H1 (cell line): ENCODE measurements around the gene NEGR1. TPM values are rescaled to one million over a fixed set of nuclear protein-coding genes. Genes with fewer than 3 reads are reported as not detected.

ENCODE experiments used
- CTCF ChIA-PET: fragments of 300-600 bp; sonication (Branson Sonifier 250); formaldehyde crosslinking; loops from one replicate; lab custom pipeline; 2021; ENCODE audit not compliant: partially characterized antibody; lab: Charles Lee
- POLR2A ChIA-PET: fragments of 300-600 bp; sonication (Branson Sonifier 250); formaldehyde crosslinking; loops from one replicate; lab custom pipeline; 2021; ENCODE audit warnings: inconsistent platforms; ENCODE audit not compliant: partially characterized antibody; lab: Charles Lee
- DNase-seq, 2 experiments: peaks; one replicate each; pipeline versions ENCODE4 v3.0.0 to v3.0.0-alpha.2; 2010 to 2022; ENCODE audit warnings: low spot score in 2 of 2, low read depth in 1 of 2, mixed read lengths in 1 of 2
- FAIRE-seq: peaks from 2 replicates; lab custom pipeline; 2011; peaks lifted over from hg19 to GRCh38; lab: Jason Lieb, UNC
- H2AFZ ChIP-seq: 2 replicates; pipeline ENCODE4 v1.8.1; 2012; ENCODE audit warnings: low read length, inconsistent platforms
- H2AK5ac ChIP-seq: 2 replicates; pipeline ENCODE4 v1.6.1; 2013; ENCODE audit warnings: low read depth, low read length
- H2BK120ac ChIP-seq: replicated peaks from 2 replicates; pipeline ENCODE3; 2013; ENCODE audit warnings: low read depth, low read length, inconsistent platforms
- H2BK12ac ChIP-seq: 2 replicates; pipeline ENCODE4 v1.6.1; 2013; ENCODE audit warnings: low read depth, low read length
- H2BK15ac ChIP-seq: 2 replicates; pipeline ENCODE4 v1.6.1; 2013; ENCODE audit warnings: low read length
- H2BK20ac ChIP-seq: 2 replicates; pipeline ENCODE4 v1.6.1; 2013; ENCODE audit warnings: low read length
- H2BK5ac ChIP-seq: 2 replicates; pipeline ENCODE4 v1.6.1; 2013; ENCODE audit warnings: low read depth, low read length
- H3K14ac ChIP-seq: 2 replicates; pipeline ENCODE4 v1.6.1; 2013; ENCODE audit warnings: inconsistent platforms; ENCODE audit not compliant: insufficient read length
- H3K18ac ChIP-seq: 2 replicates; pipeline ENCODE4 v1.6.1; 2013; ENCODE audit warnings: low read length; ENCODE audit errors: extremely low read depth
- H3K23ac ChIP-seq: 2 replicates; pipeline ENCODE4 v1.6.1; 2013; ENCODE audit warnings: inconsistent platforms; ENCODE audit not compliant: insufficient read length
- H3K23me2 ChIP-seq: 2 replicates; pipeline ENCODE4 v1.6.1; 2013; ENCODE audit warnings: low read depth, low read length
- H3K27ac ChIP-seq: 2 replicates; pipeline ENCODE4 v1.6.1; 2011; ENCODE audit warnings: low read depth, low read length, inconsistent platforms
- H3K27me3 ChIP-seq, 4 experiments: replicated peaks in 1 of 4; 1 replicate in 1 of 4; 2 replicates in 3 of 4; pipeline versions ENCODE4 v1.6.1 to v1.8.1; 2011 to 2013; ENCODE audit warnings: low read length in 3 of 4, mild to moderate bottlenecking in 3 of 4, inconsistent platforms in 2 of 4, mixed read lengths in 2 of 4, moderate library complexity in 1 of 4; ENCODE audit not compliant: control insufficient read depth in 3 of 4, insufficient read depth in 3 of 4; ENCODE audit errors: extremely low read depth in 1 of 4
- H3K36me3 ChIP-seq, 4 experiments: 2 replicates each; pipeline versions ENCODE4 v1.6.1 to v1.8.1; 2011 to 2013; ENCODE audit warnings: mild to moderate bottlenecking in 4 of 4, low read length in 3 of 4, moderate library complexity in 2 of 4, control low read depth in 1 of 4, inconsistent platforms in 1 of 4; ENCODE audit not compliant: insufficient read depth in 4 of 4, control insufficient read depth in 2 of 4
- H3K4ac ChIP-seq: replicated peaks from 2 replicates; pipeline ENCODE3; 2013; ENCODE audit warnings: low read length, low read depth, mixed read lengths, inconsistent platforms; ENCODE audit not compliant: insufficient read length
- H3K4me1 ChIP-seq, 4 experiments: replicated peaks in 1 of 4; 1 replicate in 1 of 4; 2 replicates in 3 of 4; pipeline versions ENCODE4 v1.6.1 to v1.8.1; 2011 to 2013; ENCODE audit warnings: low read length in 3 of 4, inconsistent platforms in 2 of 4, mixed read lengths in 1 of 4; ENCODE audit not compliant: insufficient read depth in 4 of 4, control insufficient read depth in 3 of 4
- H3K4me2 ChIP-seq, 2 experiments: 2 replicates each; pipeline versions ENCODE4 v1.6.1 to v1.8.1; 2011 to 2013; ENCODE audit warnings: low read depth in 2 of 2, low read length in 2 of 2, control low read depth in 1 of 2, inconsistent platforms in 1 of 2, mild to moderate bottlenecking in 1 of 2; ENCODE audit not compliant: insufficient read depth in 1 of 2
- H3K4me3 ChIP-seq, 4 experiments: fragments of 200-600, 300-600 bp in 1 of 4; sonication (generic), shearing (Covaris generic), sonication (Bioruptor Twin) in 1 of 4; 2 replicates each; pipeline versions ENCODE4 v1.5.1 to v1.8.1; 2011 to 2016; ENCODE audit warnings: low read length in 4 of 4, low read depth in 3 of 4, control low read depth in 2 of 4, inconsistent platforms in 2 of 4, mild to moderate bottlenecking in 2 of 4, mixed read lengths in 1 of 4, moderate library complexity in 1 of 4; ENCODE audit not compliant: insufficient read depth in 2 of 4; ENCODE audit errors: extremely low read depth in 1 of 4
- H3K56ac ChIP-seq: replicated peaks from 2 replicates; pipeline ENCODE3; 2013; ENCODE audit warnings: low read depth, mild to moderate bottlenecking, mixed read lengths, low read length, inconsistent platforms; ENCODE audit not compliant: insufficient read length
- H3K79me1 ChIP-seq: 2 replicates; pipeline ENCODE4 v1.6.1; 2013; ENCODE audit warnings: low read depth, low read length, control low read depth
- H3K79me2 ChIP-seq, 2 experiments: 2 replicates each; pipeline versions ENCODE4 v1.6.1 to v1.8.1; 2012 to 2013; ENCODE audit warnings: low read length in 2 of 2, mild to moderate bottlenecking in 2 of 2, inconsistent platforms in 1 of 2; ENCODE audit not compliant: insufficient read depth in 2 of 2, control insufficient read depth in 1 of 2
- H3K9ac ChIP-seq, 4 experiments: replicated peaks in 1 of 4; 1 replicate in 1 of 4; 2 replicates in 3 of 4; pipeline versions ENCODE4 v1.6.1 to v1.8.1; 2011 to 2013; ENCODE audit warnings: low read depth in 3 of 4, low read length in 3 of 4, control low read depth in 2 of 4, mild to moderate bottlenecking in 2 of 4, moderate library complexity in 2 of 4, inconsistent platforms in 1 of 4; ENCODE audit errors: extremely low read depth in 1 of 4
- H3K9me3 ChIP-seq, 2 experiments: 2 replicates each; pipeline versions ENCODE4 v1.6.1 to v1.8.1; 2012 to 2013; ENCODE audit warnings: mild to moderate bottlenecking in 2 of 2, moderate library complexity in 2 of 2, control low read depth in 1 of 2, inconsistent platforms in 1 of 2, low read depth in 1 of 2, low read length in 1 of 2, mixed read lengths in 1 of 2; ENCODE audit not compliant: insufficient read depth in 2 of 2
- H4K20me1 ChIP-seq, 2 experiments: replicated peaks in 1 of 2; 2 replicates each; pipeline versions ENCODE3 to v1.8.1; 2011 to 2013; ENCODE audit warnings: inconsistent platforms in 2 of 2, low read length in 2 of 2, mild to moderate bottlenecking in 1 of 2; ENCODE audit not compliant: insufficient read depth in 2 of 2, control insufficient read depth in 1 of 2
- H4K5ac ChIP-seq: 2 replicates; pipeline ENCODE4 v1.6.1; 2013; ENCODE audit warnings: low read length, low read depth, mixed read lengths, inconsistent platforms; ENCODE audit not compliant: insufficient read length
- H4K8ac ChIP-seq: 2 replicates; pipeline ENCODE4 v1.8.0; 2013; ENCODE audit warnings: mild to moderate bottlenecking, moderate library complexity, low read length, inconsistent platforms; ENCODE audit not compliant: insufficient read depth; ENCODE audit errors: extremely low read depth
- H4K91ac ChIP-seq: replicated peaks from 2 replicates; pipeline ENCODE3; 2013; ENCODE audit warnings: low read length, mixed read lengths, inconsistent platforms; ENCODE audit not compliant: insufficient read length
- ASH2L ChIP-seq: fragments of 200-600, 300-600 bp; sonication (generic); IDR thresholded peaks from one replicate; pipeline ENCODE4 v1.7.1; 2017; ENCODE audit warnings: low read length
- EGR1 ChIP-seq: IDR thresholded peaks from 2 replicates; pipeline ENCODE4 v1.6.1; 2011; ENCODE audit warnings: low read depth, low read length, borderline replicate concordance
- EP300 ChIP-seq, 2 experiments: IDR thresholded peaks; 1 replicate in 1 of 2; 2 replicates in 1 of 2; pipeline ENCODE4 v1.6.1; 2011 to 2012; ENCODE audit warnings: low read depth in 2 of 2, low read length in 2 of 2, mild to moderate bottlenecking in 2 of 2, borderline replicate concordance in 1 of 2, inconsistent platforms in 1 of 2, moderate library complexity in 1 of 2
- EZH2 ChIP-seq: fragments of 200-600 bp; sonication (generic); IDR thresholded peaks from 2 replicates; pipeline ENCODE4 v1.7.1; 2012; ENCODE audit warnings: low read depth, mild to moderate bottlenecking, moderate library complexity, low read length, inconsistent platforms; ENCODE audit not compliant: severe bottlenecking
- JUN ChIP-seq: IDR thresholded peaks from 2 replicates; pipeline ENCODE4 v1.6.1; 2011; ENCODE audit warnings: low read depth, mild to moderate bottlenecking, improper control_type of control experiment, low read length
- KDM4A ChIP-seq: IDR thresholded peaks from one replicate; pipeline ENCODE4 v1.7.1; 2012; ENCODE audit warnings: low read depth, mild to moderate bottlenecking, moderate library complexity, low read length, inconsistent platforms; ENCODE audit not compliant: severe bottlenecking
- NRF1 ChIP-seq: IDR thresholded peaks from 2 replicates; pipeline ENCODE4 v1.6.1; 2011; ENCODE audit warnings: mild to moderate bottlenecking, low read depth, low read length, improper control_type of control experiment
- POU5F1 ChIP-seq: IDR thresholded peaks from 2 replicates; pipeline ENCODE4 v1.6.1; 2011; ENCODE audit warnings: low read depth, mild to moderate bottlenecking, low read length, moderate library complexity
- RNF2 ChIP-seq: fragments of 200-900, 300-1000 bp; sonication (generic); IDR thresholded peaks from 2 replicates; pipeline ENCODE4 v1.7.1; 2016; ENCODE audit warnings: borderline replicate concordance, low read depth, mild to moderate bottlenecking, antibody characterized with exemption, low read length; ENCODE audit not compliant: poor library complexity, severe bottlenecking; ENCODE audit errors: missing control alignments
- SAP30 ChIP-seq: fragments of 300-600 bp; sonication (generic); IDR thresholded peaks from 2 replicates; pipeline ENCODE4 v1.7.1; 2012; ENCODE audit warnings: low read length, moderate library complexity, mild to moderate bottlenecking, inconsistent platforms; ENCODE audit not compliant: insufficient read depth, insufficient replicate concordance
- SRF ChIP-seq: IDR thresholded peaks from 2 replicates; pipeline ENCODE4 v1.6.1; 2011; ENCODE audit warnings: mild to moderate bottlenecking, low read depth, low read length, moderate library complexity
- SUZ12 ChIP-seq: fragments of 200-600 bp; sonication (generic); IDR thresholded peaks from 2 replicates; pipeline ENCODE4 v1.6.1; 2012; ENCODE audit warnings: mild to moderate bottlenecking, inconsistent platforms, low read length, moderate library complexity, mixed read lengths
- YY1 ChIP-seq: IDR thresholded peaks from 2 replicates; pipeline ENCODE4 v1.6.1; 2011; ENCODE audit warnings: low read depth, mild to moderate bottlenecking, low read length
- WGBS, 2 experiments: shearing (Covaris generic) in 1 of 2; methylation state at CpG; one replicate each; pipeline versions ENCODE4 v1.1.6 to v1.1.7; 2013 to 2015; ENCODE audit warnings: low lambda C conversion rate in 2 of 2, mixed read lengths in 2 of 2, inconsistent platforms in 1 of 2, low coverage in 1 of 2, missing lambda C conversion rate in 1 of 2; ENCODE audit not compliant: insufficient replicate concordance in 2 of 2, insufficient coverage in 1 of 2, insufficient read length in 1 of 2; ENCODE audit errors: extremely low coverage in 1 of 2, missing lambda C conversion rate in 1 of 2; 5-methylcytosine and 5-hydroxymethylcytosine counted together
- polyA plus RNA-seq, 7 experiments: library from polyadenylated mRNA; depleted of rRNA in 3 of 7; stranded (reverse) in 5 of 7; unstranded in 2 of 7; fragments of >200 nt in 5 of 7; fragments of 200-250 nt in 2 of 7; gene quantifications; 1 replicate in 5 of 7; 2 replicates in 1 of 7; 4 replicates in 1 of 7; pipeline versions ENCODE4 v1.2.1 to v1.2.3, GENCODE V29; 2011 to 2013; ENCODE audit warnings: missing spikeins in 2 of 7, mixed read lengths in 2 of 7
- total RNA-seq: library from RNA; stranded (reverse); fragmentation: NEBNext Ultra II Directional; extraction: Animal tissue kit (Norgen Biotek cat#: 25700); gene quantifications from 2 replicates; pipeline ENCODE4 v1.2.1, GENCODE V29; 2021

The NEGR1 gene
- total and polyA plus RNA-seq, 2 of the 8 experiments (the other 6 are each of a cell fraction or from before 2014, with no cell fraction given) = 0.71 to 1.3 TPM

DNA sequence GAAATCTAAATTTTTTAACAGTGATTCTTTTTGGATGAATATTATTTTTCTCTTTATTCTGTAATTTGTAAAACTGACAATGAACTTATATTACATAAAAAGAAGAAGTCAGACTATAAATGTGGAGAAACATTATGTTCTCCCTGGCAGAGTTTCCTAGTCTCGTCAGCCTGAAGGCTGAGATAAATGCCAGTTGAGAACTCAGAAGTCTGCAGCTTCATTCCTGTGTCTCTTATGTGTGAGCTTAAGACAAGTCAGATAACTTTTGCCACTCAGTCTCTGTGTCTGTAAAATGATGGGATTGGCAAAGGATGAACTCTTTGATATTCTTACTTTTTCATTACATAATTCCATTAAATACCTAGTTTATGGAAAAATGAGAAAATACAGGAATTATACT is 632.7 kb downstream of the NEGR1 start:
- H2AK5ac ChIP-seq = no peak overlapping the region
- H3K23me2 ChIP-seq = no peaks in the 10 kb centered on the region
- DNase-seq (no peak), FAIRE-seq (no peak)
- H2BK15ac ChIP-seq = no peak overlapping the region
- H2BK120ac ChIP-seq = no peak overlapping the region
- H4K20me1 ChIP-seq = no peaks in the 10 kb centered on the region
- H2BK12ac ChIP-seq = no peak overlapping the region
- POLR2A ChIA-PET = no interaction called here
- H4K91ac ChIP-seq = no peak overlapping the region
- H3K36me3 ChIP-seq = no peaks in the 10 kb centered on the region
- no peak overlapping the region for H3K14ac ChIP-seq
- no peak overlapping the region for H2AFZ ChIP-seq
- no peaks in the 10 kb centered on the region for H3K79me2 ChIP-seq
- no peak overlapping the region for H3K4ac ChIP-seq
- H3K27ac ChIP-seq = no peak overlapping the region
- WGBS, 2 experiments = 100% methylated on average over 1 of the region's 1 CpG; no CpG with 5 or more reads in 1 of the 2 experiments
- CTCF ChIA-PET = interaction anchor here (1.2 kb wide), 1 partner anchor 8 kb away, joined by 4 read pairs; no protein-coding TSS in a partner anchor
- H3K27me3 ChIP-seq = no peaks in the 10 kb centered on the region
- H3K4me2 ChIP-seq = no peak overlapping the region
- no peaks in the 10 kb centered on the region for H3K79me1 ChIP-seq
- no peaks in the 10 kb centered on the region for H3K9me3 ChIP-seq
- no peak overlapping the region for H4K5ac ChIP-seq
- no peak overlapping the region for H2BK20ac ChIP-seq
- H3K4me3 ChIP-seq = no peak overlapping the region
- no peaks in the 10 kb centered on the region for H3K4me1 ChIP-seq
- H2BK5ac ChIP-seq = no peak overlapping the region
- no peak overlapping the region for H3K18ac ChIP-seq
- no peak overlapping the region for H3K23ac ChIP-seq
- H4K8ac ChIP-seq = no peak overlapping the region
- H3K9ac ChIP-seq = no peak overlapping the region
- no peak overlapping the region for H3K56ac ChIP-seq
- TF ChIP-seq EZH2 = no peak
- no peak for TF ChIP-seq NRF1
- no peak for TF ChIP-seq SRF
- TF ChIP-seq POU5F1 = no peak
- TF ChIP-seq SAP30 = no peak
- TF ChIP-seq YY1 = no peak
- no peak for TF ChIP-seq JUN
- TF ChIP-seq EGR1 = no peak
- no peak for TF ChIP-seq EP300 (IDR thresholded peaks at IDR 0.05; ENCODE audit: borderline replicate concordance in 1 of 2, low read depth in 2 of 2, low read length in 2 of 2)
- TF ChIP-seq SUZ12 = no peak
- TF ChIP-seq KDM4A = no peak
- no peak for TF ChIP-seq ASH2L
- TF ChIP-seq RNF2 = no peak
